ENCODE measurements around the gene GBP7. TPM values are rescaled to one million over a fixed set of nuclear protein-coding genes. Genes with fewer than 3 reads are reported as not detected.
"Not testable (repeated sequence)": the region's sequence is repeated elsewhere in the genome, so short reads cannot be mapped to it uniquely, and the experiment has no call there.

The GBP7 gene
- total RNA-seq (not detected), polyA plus RNA-seq (ENCODE audit: insufficient read depth, low read depth, low replicate concordance) (not detected)
- long read RNA-seq, donor 1: 0 reads
- long read RNA-seq, donor 2: 0 reads
- long read RNA-seq, donor 3: 0 reads
- long read RNA-seq, donor 4: 0 reads
- long read RNA-seq, donor 5: 0 reads
- long read RNA-seq, donor 6: 0 reads
- long read RNA-seq, donor 7: 0 reads
- long read RNA-seq, donor 8: 0 reads
- long read RNA-seq, donor 9: 0 reads
- long read RNA-seq, donor 10: 0 reads

GRCh38 chr1:89175601-89176256 is at the start of gene GBP7:
TSS of gene GBP7 (minus strand) at chr1:89176003. CDS start at chr1:89171935, 4,068 bp downstream.
- FAIRE-seq (no peak), DNase-seq (no peak)
- H3K4me1 ChIP-seq (ENCODE audit: control insufficient read depth in 2 of 3, insufficient read depth in 2 of 3, low read depth in 1 of 3, low read length in 3 of 3): no peaks in the 10 kb centered on the region
- H3K9ac ChIP-seq (ENCODE audit: low read length in 3 of 3): no peak within 1 kb of the TSS
- intact Hi-C loops (cut with DNase I): no loop called here
- no peaks in the 10 kb centered on the region for H3K36me3 ChIP-seq (ENCODE audit: control insufficient read depth in 2 of 3, insufficient read depth in 3 of 3, low read length in 3 of 3)
- H3K27ac ChIP-seq (ENCODE audit: low read depth in 2 of 2, low read length in 2 of 2): no peak within 1 kb of the TSS
- no peaks in the 10 kb centered on the region for H3K27me3 ChIP-seq (ENCODE audit: control insufficient read depth, insufficient read depth, low read length)
- TF ChIP-seq CTCF (IDR thresholded peaks at IDR 0.05; ENCODE audit: borderline replicate concordance, extremely low read depth, insufficient read depth): no peak
- H3K9me3 ChIP-seq (ENCODE audit: control insufficient read depth in 2 of 3, insufficient read depth in 1 of 3, low read length in 3 of 3): no peaks in the 10 kb centered on the region
- H3K4me3 ChIP-seq (ENCODE audit: low read length in 3 of 3): no peak within 1 kb of the TSS

- Histone ChIP-seq H3K4me1 (ENCODE audit: control insufficient read depth in 2 of 3, insufficient read depth in 2 of 3, low read depth in 1 of 3, low read length in 3 of 3) (no peaks in the 10 kb centered on the region), H3K4me3 (ENCODE audit: low read length in 3 of 3) (no peak overlapping the region), H3K36me3 (ENCODE audit: control insufficient read depth in 2 of 3, insufficient read depth in 3 of 3, low read length in 3 of 3) (no peaks in the 10 kb centered on the region), H3K9ac (ENCODE audit: low read length in 3 of 3) (no peak overlapping the region), H3K27me3 (ENCODE audit: control insufficient read depth, insufficient read depth, low read length) (no peaks in the 10 kb centered on the region), H3K27ac (ENCODE audit: low read depth in 2 of 2, low read length in 2 of 2) (no peak overlapping the region), H3K9me3 (ENCODE audit: control insufficient read depth in 2 of 3, insufficient read depth in 1 of 3, low read length in 3 of 3) (no peaks in the 10 kb centered on the region)
- DNase-seq: no peak
- no peak for TF ChIP-seq CTCF (IDR thresholded peaks at IDR 0.05; ENCODE audit: borderline replicate concordance, extremely low read depth, insufficient read depth)
- no peak for FAIRE-seq
- intact Hi-C loops (cut with DNase I): no loop called here
Measured at GRCh38 chr1:89221341-89221740, 45.5 kb upstream of the GBP7 start.

- H3K27me3 ChIP-seq (ENCODE audit: control insufficient read depth, insufficient read depth, low read length); FAIRE-seq; H3K4me1 ChIP-seq (ENCODE audit: control insufficient read depth in 2 of 3, insufficient read depth in 2 of 3, low read depth in 1 of 3, low read length in 3 of 3); H3K4me3 ChIP-seq (ENCODE audit: low read length in 3 of 3); DNase-seq; H3K9ac ChIP-seq (ENCODE audit: low read length in 3 of 3); H3K9me3 ChIP-seq (ENCODE audit: control insufficient read depth in 2 of 3, insufficient read depth in 1 of 3, low read length in 3 of 3); H3K36me3 ChIP-seq (ENCODE audit: control insufficient read depth in 2 of 3, insufficient read depth in 3 of 3, low read length in 3 of 3); intact Hi-C loops (cut with DNase I); H3K27ac ChIP-seq (ENCODE audit: low read depth in 2 of 2, low read length in 2 of 2): not testable (repeated sequence)
Measured at GRCh38 chr1:89219851-89220250, 44.0 kb upstream of the GBP7 start.

- H3K4me3 ChIP-seq (ENCODE audit: low read length in 3 of 3); H3K27ac ChIP-seq (ENCODE audit: low read depth in 2 of 2, low read length in 2 of 2); H3K9me3 ChIP-seq (ENCODE audit: control insufficient read depth in 2 of 3, insufficient read depth in 1 of 3, low read length in 3 of 3); intact Hi-C loops (cut with DNase I); FAIRE-seq; H3K9ac ChIP-seq (ENCODE audit: low read length in 3 of 3); H3K36me3 ChIP-seq (ENCODE audit: control insufficient read depth in 2 of 3, insufficient read depth in 3 of 3, low read length in 3 of 3); DNase-seq; H3K4me1 ChIP-seq (ENCODE audit: control insufficient read depth in 2 of 3, insufficient read depth in 2 of 3, low read depth in 1 of 3, low read length in 3 of 3); H3K27me3 ChIP-seq (ENCODE audit: control insufficient read depth, insufficient read depth, low read length): not testable (repeated sequence)
Measured at GRCh38 chr1:89218941-89219340, 43.1 kb upstream of the GBP7 start.
